ENCODE data around the gene SLC24A2.

DNA sequence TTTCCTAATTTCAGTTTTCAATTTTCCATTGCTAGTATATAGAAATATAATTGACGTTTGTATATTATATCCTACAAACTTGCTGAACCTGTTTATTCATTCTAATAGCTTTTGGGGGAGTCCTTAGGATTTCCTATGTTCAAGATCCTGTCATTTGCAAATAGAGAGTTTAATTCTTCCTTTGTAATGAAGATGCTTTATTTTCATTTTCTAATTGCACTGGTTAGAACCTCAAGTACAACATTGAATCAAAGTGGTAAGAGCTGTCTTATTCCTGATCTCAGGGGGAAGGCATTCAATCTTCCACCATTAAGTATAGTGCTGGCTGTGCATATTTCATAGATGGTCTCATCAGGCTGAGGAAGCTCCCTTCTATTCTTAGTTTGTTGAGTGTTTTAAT, 15.6 kb upstream of the SLC24A2 start:
- TF ChIP-seq, protein P1, sequence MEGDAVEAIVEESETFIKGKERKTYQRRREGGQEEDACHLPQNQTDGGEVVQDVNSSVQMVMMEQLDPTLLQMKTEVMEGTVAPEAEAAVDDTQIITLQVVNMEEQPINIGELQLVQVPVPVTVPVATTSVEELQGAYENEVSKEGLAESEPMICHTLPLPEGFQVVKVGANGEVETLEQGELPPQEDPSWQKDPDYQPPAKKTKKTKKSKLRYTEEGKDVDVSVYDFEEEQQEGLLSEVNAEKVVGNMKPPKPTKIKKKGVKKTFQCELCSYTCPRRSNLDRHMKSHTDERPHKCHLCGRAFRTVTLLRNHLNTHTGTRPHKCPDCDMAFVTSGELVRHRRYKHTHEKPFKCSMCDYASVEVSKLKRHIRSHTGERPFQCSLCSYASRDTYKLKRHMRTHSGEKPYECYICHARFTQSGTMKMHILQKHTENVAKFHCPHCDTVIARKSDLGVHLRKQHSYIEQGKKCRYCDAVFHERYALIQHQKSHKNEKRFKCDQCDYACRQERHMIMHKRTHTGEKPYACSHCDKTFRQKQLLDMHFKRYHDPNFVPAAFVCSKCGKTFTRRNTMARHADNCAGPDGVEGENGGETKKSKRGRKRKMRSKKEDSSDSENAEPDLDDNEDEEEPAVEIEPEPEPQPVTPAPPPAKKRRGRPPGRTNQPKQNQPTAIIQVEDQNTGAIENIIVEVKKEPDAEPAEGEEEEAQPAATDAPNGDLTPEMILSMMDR (IDR thresholded peaks at IDR 0.05): no peak
- TF ChIP-seq POLR2A (IDR thresholded peaks at IDR 0.05): no peak
- TF ChIP-seq POLR2AphosphoS5 (IDR thresholded peaks at IDR 0.05): no peak
- TF ChIP-seq EP300 (IDR thresholded peaks at IDR 0.05): no peak
